OCI-LY7 (cell line): ENCODE measurements around the gene CNPPD1.

Source experiments
- EZH2phosphoT487 ChIP-seq: fragments of 200-600 bp; sonication (generic); IDR thresholded peaks from 2 replicates; pipeline ENCODE4 v1.6.1; 2018; ENCODE audit warnings: low read depth, borderline replicate concordance, mild to moderate bottlenecking, mixed run types, antibody characterized with exemption, low read length, moderate library complexity, mixed read lengths
- TF ChIP-seq, protein P1 (sequence below): fragments of 200-600 bp; sonication (generic); conservative IDR thresholded peaks from 2 replicates; pipeline ENCODE4 v1.5.1; 2014; ENCODE audit warnings: mild to moderate bottlenecking, antibody characterized with exemption, low read length, moderate library complexity, mixed read lengths

GRCh38 chr2:219184121-219184520 lies 7.4 kb upstream of the CNPPD1 start:
- TF ChIP-seq EZH2phosphoT487 = no peak
- TF ChIP-seq, protein P1, sequence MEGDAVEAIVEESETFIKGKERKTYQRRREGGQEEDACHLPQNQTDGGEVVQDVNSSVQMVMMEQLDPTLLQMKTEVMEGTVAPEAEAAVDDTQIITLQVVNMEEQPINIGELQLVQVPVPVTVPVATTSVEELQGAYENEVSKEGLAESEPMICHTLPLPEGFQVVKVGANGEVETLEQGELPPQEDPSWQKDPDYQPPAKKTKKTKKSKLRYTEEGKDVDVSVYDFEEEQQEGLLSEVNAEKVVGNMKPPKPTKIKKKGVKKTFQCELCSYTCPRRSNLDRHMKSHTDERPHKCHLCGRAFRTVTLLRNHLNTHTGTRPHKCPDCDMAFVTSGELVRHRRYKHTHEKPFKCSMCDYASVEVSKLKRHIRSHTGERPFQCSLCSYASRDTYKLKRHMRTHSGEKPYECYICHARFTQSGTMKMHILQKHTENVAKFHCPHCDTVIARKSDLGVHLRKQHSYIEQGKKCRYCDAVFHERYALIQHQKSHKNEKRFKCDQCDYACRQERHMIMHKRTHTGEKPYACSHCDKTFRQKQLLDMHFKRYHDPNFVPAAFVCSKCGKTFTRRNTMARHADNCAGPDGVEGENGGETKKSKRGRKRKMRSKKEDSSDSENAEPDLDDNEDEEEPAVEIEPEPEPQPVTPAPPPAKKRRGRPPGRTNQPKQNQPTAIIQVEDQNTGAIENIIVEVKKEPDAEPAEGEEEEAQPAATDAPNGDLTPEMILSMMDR = no peak
